ENCODE data around the gene EFS.

DNA sequence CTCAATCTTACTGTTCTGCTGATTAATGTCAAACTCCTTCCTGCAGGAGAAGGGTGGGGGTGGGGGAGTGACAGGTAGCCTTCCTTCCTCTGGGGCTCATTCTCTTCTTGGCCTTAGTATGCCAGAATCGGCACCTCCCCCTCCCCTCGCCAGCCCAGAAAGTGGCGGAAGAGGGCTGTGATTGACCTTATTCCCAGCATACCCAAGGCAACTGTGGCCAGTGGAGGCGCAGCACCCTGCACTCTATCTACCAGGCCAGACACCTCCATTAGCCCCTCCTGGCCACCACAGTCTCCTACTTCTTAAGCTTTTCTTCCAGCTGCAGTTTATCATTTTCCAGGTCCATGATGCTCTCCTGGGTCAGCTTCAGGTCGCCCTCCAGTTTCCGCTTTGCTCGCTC, 27.6 kb upstream of the EFS start:
- no peak for TF ChIP-seq RARB (CRISPR knock-in tag; IDR thresholded peaks at IDR 0.05)
- TF ChIP-seq PPARA (CRISPR knock-in tag; IDR thresholded peaks at IDR 0.05; ENCODE audit: borderline replicate concordance) = no peak
- TF ChIP-seq ZFP30 (CRISPR knock-in tag; IDR thresholded peaks at IDR 0.05) = no peak
- no peak for TF ChIP-seq GLIS3 (CRISPR knock-in tag; IDR thresholded peaks at IDR 0.05)
- TF ChIP-seq, protein P1, sequence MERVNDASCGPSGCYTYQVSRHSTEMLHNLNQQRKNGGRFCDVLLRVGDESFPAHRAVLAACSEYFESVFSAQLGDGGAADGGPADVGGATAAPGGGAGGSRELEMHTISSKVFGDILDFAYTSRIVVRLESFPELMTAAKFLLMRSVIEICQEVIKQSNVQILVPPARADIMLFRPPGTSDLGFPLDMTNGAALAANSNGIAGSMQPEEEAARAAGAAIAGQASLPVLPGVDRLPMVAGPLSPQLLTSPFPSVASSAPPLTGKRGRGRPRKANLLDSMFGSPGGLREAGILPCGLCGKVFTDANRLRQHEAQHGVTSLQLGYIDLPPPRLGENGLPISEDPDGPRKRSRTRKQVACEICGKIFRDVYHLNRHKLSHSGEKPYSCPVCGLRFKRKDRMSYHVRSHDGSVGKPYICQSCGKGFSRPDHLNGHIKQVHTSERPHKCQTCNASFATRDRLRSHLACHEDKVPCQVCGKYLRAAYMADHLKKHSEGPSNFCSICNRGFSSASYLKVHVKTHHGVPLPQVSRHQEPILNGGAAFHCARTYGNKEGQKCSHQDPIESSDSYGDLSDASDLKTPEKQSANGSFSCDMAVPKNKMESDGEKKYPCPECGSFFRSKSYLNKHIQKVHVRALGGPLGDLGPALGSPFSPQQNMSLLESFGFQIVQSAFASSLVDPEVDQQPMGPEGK (CRISPR knock-in tag; IDR thresholded peaks at IDR 0.05; ENCODE audit: borderline replicate concordance) = no peak
- TF ChIP-seq ZNF565 (CRISPR knock-in tag; conservative IDR thresholded peaks at IDR 0.05; ENCODE audit: low read depth) = no peak
- TF ChIP-seq, protein P2, sequence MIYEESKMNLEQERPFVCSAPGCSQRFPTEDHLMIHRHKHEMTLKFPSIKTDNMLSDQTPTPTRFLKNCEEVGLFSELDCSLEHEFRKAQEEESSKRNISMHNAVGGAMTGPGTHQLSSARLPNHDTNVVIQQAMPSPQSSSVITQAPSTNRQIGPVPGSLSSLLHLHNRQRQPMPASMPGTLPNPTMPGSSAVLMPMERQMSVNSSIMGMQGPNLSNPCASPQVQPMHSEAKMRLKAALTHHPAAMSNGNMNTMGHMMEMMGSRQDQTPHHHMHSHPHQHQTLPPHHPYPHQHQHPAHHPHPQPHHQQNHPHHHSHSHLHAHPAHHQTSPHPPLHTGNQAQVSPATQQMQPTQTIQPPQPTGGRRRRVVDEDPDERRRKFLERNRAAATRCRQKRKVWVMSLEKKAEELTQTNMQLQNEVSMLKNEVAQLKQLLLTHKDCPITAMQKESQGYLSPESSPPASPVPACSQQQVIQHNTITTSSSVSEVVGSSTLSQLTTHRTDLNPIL (CRISPR knock-in tag; IDR thresholded peaks at IDR 0.05; ENCODE audit: low read depth) = no peak
- no peak for TF ChIP-seq BACH2 (CRISPR knock-in tag; IDR thresholded peaks at IDR 0.05; ENCODE audit: borderline replicate concordance)
- TF ChIP-seq, protein P3, sequence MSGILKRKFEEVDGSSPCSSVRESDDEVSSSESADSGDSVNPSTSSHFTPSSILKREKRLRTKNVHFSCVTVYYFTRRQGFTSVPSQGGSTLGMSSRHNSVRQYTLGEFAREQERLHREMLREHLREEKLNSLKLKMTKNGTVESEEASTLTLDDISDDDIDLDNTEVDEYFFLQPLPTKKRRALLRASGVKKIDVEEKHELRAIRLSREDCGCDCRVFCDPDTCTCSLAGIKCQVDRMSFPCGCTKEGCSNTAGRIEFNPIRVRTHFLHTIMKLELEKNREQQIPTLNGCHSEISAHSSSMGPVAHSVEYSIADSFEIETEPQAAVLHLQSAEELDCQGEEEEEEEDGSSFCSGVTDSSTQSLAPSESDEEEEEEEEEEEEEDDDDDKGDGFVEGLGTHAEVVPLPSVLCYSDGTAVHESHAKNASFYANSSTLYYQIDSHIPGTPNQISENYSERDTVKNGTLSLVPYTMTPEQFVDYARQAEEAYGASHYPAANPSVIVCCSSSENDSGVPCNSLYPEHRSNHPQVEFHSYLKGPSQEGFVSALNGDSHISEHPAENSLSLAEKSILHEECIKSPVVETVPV (CRISPR knock-in tag; IDR thresholded peaks at IDR 0.05) = no peak
- no peak for TF ChIP-seq ZFP3 (CRISPR knock-in tag; IDR thresholded peaks at IDR 0.05)
- no peak for TF ChIP-seq ZC3H10 (CRISPR knock-in tag; IDR thresholded peaks at IDR 0.05)
- no peak for TF ChIP-seq TOX (CRISPR knock-in tag; IDR thresholded peaks at IDR 0.05; ENCODE audit: borderline replicate concordance)
